HG03064 (cell line): Measurements from ENCODE around the gene PRPF31.

Experiments used
- ATAC-seq: cut with Tn5 transposase; IDR thresholded peaks from one replicate; pipeline ENCODE4 v1.9.1; 2021; ENCODE audit warnings: low read depth; ENCODE audit not compliant: unreplicated experiment

Gene PRPF31

DNA sequence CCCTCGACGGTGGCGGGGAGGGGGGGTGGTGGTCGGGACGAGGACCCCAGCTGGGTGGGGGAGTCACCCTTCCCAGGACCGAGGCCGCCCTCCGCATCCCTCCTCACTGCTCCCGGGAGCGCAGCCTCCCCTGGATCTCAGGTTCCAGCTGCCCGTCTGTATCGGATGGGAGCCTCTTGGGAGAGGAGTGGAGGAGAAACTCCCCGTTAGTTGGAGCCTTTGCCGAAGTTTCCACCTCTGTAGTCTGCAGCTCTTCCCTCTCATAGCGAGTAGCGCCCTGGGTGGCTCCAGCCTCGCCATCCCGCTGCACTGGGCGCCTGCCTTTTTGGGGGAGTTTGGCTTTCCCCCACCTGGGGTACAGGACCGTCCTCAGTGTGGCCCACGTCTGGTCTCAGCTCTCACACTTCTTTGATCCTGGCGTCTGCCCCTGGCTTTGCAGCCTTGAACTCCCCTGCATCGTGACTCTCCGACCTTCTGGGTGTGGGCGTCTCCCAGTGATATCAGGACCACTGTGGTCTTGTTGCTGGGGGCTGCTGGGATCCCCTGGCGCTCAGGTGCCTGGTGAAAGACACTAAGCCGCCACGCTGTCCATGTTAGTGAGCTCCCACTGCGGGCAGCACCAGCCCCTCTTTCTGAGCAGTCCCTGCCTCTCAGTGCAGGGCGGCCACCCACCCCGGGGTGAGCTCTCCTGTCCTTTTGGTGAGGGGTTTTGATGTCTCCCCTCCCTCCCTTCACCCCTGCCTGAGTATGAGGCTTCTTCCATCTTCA lies 23.1 kb downstream of the PRPF31 start:
- ATAC-seq, result no peak

DNA sequence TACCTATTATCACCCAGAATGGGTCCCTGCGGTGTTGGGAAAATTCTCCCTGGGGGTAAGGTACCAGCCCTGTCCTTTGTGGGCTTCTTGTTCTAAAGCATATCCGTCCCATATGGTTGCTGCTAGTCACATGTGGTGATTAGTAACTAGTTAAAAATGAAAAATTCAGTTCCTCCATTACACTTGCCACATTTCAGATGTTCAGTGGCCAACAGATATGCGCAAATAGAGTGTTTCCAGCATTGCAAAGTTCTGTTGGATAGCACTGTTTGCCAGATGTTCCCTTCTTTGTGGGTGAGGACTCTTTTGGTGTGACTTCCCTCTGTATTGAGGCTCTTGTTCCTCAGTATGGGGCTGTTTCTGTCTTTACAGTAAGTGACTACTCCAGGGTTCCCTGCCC lies 25.8 kb downstream of the PRPF31 start:
- ATAC-seq, result no peak

DNA sequence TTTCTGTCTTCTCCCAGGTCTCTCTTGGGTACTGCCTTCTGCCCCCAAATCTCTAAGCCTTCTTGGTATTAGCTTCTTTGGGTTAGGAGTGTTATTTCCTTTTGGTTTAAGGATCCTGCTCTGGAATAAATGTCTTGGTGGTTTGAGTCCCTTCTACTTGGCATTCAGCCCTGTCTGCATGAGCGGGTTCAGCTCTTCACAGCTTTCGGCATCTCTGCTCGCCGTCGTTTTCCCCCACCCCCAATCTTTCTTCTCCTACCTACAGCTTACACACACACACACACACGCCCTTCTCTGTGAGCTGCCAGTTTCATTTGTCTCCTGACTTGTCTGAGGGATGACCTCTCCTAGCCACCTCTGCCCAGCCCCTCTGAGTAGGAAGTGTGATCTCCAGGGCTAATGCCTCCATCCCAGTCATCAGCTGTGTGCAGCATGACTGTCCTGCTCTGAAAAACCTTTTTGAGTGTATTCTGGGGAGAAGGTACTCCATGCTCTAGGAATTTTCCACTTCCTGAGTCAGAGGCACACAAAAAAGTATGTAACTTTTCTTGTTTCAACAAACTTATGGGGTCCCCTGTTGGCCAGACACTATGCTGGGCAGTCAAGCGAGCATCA lies 26.7 kb downstream of the PRPF31 start:
- no peak for ATAC-seq

DNA sequence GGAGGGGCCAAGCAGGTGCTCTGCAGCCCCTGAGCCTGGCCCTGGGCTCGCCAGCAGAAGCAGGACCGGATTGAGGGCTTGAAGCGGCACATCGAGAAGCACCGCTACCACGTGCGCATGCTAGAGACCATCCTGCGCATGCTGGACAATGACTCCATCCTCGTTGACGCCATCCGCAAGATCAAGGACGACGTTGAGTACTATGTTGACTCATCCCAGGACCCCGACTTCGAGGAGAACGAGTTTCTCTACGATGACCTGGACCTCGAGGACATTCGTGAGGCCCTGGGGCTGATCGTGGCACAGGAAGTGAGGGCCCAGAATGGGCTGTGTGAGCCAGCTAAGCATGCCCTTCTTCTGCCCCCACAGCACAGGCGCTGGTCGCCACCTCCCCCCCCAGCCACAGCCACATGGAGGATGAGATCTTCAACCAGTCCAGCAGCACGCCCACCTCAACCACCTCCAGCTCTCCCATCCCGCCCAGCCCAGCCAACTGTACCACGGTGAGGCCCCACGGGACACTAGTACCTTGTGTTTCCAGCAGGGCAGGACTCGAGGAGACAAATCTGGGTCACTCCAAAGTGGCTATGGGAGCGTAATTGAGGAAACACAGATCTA lies 30.1 kb downstream of the PRPF31 start:
- ATAC-seq, result no peak

DNA sequence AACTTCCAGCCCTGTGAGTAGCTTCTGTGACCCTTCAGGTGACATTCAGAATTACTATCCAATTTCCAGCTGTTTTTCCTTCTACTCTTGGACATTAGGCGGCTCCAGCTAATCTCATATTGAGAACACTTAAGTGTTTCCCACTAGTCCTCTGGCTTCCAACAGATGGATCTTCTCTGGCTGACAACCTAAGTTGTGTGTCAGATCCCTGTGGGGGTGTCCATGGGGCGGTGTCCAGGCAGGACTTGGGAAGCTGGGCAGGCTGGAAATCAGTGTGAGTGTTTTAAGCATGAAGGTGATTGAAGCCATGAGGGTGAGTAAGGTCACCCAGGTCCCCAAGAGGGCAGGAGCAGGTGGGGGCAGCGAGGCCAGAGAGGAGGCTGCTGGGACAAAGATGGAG lies 32.1 kb downstream of the PRPF31 start:
- ATAC-seq, result no peak

DNA sequence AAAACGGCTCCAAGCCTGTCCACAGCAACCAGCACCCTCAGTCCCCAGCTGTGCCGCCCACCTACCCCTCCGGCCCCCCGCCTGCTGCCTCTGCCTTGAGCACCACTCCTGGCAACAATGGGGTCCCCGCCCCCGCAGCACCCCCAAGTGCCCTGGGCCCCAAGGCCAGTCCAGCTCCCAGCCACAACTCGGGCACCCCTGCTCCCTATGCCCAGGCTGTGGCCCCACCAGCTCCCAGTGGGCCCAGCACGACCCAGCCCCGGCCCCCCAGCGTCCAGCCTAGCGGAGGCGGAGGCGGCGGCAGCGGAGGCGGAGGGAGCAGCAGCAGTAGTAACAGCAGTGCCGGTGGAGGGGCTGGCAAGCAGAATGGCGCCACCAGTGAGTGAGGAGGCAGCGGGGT lies 32.6 kb downstream of the PRPF31 start:
- ATAC-seq, result no peak

DNA sequence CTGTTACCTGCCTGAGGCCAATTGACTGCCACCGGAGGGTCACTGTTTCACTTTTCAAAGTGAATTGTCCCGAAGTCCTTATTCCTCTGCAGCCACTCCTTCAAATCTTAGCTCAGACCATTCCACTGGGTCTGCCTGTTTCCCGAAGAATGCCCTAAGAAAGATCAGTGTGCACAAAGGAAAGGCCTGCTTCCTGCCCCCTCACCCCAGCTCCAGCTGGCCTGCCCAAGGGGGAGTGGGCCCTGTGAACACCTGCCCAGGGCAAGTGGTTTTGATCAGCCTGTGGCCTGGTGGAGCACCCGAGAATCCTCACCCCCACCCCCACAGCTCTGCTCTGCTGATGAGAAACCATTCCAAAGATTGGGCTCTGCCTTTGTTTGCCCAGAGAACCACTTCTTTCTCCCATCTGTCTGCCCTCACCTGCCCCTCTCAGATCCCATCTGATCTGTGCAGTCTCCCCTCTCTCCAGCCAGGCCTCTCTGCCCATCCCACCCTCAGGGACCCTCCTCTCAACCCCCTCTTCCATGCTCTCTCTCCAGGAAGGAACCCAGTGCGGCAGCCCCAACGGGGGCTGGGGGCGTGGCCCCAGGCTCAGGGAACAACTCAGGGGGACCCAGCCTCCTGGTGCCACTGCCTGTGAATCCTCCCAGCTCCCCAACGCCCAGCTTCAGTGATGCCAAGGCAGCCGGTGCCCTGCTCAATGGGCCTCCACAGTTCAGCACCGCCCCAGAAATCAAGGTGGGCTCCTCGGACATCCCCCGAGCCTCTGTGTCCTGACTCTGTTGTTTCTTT lies 33.7 kb downstream of the PRPF31 start:
- ATAC-seq, result no peak

DNA sequence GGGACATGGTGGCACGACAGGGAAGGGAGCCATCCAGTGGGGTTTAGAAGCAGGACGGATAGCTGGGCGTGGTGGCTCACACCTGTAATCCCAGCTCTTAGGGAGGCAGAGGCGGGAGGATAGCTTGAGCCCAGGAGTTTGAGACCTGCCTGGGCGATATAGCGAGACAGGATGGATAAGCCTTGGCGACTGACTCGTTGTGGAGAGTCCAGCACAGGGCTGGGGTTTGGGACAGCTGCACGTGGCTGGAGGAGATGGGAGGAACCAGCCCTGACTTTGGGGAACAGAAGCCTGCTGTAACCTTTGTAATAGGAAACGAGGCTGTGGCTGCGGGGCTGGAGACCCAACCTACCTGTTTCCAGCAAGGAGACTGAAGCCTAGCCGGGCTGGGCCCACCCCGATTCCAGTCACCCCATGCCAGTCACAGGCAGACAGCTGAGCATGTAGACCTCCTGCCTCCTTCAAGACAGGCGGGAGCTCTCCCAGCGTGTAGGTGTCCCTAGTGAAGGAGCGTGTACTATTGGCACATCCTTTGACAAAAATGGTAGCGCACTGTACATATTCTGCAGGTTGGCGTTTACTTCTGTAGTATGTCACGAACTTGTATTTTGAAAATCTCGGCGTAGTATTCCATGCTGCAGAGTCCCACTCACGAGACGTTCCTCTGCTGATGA lies 35.9 kb downstream of the PRPF31 start:
- ATAC-seq, result no peak

DNA sequence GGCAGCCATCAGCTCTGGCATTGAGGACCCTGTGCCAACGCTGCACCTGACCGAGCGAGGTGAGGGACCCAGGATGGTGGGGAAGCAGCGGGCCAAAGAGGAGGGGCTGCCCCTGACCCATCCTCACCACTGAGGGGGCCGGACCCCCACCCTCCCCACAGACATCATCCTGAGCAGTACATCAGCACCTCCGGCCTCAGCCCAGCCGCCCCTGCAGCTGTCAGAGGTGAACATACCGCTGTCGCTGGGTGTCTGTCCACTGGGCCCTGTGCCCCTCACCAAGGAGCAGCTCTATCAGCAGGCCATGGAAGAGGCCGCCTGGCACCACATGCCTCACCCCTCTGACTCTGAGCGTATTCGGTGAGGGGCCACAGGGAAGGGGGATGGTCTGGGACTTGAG lies 36.7 kb downstream of the PRPF31 start:
- no peak for ATAC-seq

DNA sequence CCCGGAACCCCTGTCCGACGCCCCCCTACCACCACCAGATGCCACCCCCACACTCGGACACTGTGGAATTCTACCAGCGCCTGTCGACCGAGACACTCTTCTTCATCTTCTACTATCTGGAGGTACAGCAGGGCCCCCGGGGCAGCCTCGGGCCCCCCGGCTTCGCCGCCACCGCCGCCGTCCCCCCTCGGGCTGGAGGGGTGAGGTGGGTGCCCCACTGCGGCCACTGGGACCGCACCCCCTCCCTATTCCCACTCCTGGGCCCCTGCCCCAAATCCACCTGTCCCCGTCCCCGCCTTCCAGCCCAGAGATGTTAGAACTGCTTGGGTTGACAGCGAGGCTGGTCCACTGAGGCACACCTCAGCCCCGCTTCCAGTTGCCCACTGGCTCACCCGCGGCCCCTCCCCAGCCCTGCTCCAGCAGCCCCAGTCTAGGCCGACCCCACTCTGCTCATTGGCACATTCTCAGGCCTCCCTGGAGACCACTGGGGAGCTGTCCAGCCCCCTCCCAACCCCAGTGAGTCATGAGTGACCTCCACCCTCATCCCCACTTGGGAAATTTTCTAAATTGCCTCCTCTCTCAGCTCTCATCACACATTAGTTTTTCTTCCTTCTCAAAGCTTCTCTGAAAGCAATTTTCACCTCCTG lies 37.4 kb downstream of the PRPF31 start:
- ATAC-seq, result no peak

DNA sequence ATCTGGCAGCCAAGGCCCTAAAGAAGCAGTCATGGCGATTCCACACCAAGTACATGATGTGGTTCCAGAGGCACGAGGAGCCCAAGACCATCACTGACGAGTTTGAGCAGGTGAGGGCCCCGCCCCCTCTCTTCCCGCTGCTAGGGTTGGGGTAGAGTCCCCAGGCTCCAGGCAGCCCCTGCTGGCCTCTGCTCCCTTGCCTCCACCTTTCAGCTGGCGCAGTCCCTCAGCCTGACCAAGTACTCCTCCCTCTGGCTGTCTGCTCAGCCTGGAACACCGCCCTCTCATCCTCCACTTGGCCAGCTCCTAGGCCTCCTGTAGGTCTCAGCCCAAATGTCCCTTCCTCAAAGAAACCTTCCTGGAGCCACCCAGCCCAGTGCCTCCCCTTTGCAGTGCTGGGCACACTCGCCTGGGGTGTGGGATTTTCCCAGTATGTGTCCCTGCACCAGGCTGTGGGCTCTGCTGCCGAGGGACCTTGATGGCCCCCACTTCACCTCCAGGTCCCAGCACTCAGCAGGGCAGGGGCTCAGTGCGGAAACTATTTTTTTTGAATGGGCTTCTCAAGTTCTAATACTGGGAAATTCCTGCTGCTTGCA lies 38.3 kb downstream of the PRPF31 start:
- ATAC-seq, result no peak

DNA sequence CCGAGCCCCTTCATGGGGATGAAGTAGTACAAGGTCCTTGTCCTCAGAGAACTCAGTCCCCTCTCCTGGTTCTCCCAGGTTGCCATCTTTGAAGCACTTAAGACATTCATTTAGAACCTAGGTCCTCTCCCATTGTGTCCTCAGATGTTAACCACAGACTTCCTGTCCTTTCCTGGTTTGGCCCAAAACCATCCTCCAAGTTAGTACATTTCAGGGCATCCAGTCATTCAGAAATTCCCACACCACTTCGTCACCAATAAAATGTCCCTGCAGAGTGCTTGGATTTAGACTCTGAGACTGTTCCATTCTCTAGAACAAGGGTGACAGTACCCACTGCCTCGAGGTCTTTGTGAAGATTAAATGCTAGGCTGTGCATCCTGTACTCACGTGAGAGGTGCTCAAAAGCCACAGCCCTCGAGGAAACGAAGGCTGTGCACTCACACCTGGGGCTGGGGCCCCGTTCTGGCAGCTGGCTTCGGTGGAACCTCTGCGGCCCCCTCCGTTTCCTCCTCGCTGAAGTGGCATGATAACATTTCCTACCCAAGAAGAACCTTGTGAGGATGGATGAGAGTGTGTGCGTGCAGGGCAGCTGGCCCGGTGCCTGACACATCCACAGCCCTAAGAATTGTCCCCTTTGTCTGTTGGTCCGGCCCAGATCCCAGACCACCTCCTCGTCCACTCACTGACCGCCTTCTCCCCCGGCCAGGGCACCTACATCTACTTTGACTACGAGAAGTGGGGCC lies 39.2 kb downstream of the PRPF31 start:
- no peak for ATAC-seq

DNA sequence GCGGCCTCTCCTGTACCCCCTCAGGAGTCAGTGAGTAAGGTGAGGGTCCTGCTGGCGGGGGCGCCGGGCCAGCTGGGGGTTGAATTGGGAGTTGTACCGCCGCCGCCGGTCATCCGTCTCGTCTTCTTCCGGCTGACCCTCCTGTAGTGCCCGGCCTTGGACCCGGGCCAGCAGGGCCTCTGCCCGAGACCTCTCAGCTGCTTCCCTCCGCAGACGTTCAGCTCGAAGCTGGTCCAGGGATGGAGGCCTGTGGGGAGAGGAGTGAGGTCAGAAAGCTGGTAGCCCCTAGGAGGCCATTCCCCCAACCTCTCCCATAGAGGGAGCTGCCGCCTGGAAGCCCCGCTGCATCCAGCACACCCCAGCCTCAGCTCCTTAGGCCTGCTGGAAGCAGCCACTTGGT lies 40.1 kb downstream of the PRPF31 start:
- no peak for ATAC-seq

DNA sequence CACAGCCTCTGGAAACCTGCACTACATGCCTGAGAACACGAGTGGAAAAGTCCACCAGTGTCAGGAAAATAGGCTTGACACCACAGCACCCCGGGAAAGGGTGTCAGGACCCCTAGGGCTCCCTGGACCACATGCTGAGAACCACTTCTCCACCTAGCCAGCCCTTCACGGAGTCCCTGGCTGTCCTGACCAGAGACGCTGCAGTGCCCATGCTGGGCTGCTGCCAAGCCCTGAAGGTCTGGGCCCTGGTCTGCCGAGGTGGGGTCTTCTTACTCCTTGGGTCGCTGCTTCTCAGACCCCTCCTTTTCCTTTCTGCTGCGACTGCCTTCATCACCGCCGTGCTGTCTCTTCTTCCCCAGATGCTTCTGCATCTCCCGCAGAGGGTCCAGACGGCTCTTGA lies 40.9 kb downstream of the PRPF31 start:
- ATAC-seq, result no peak

DNA sequence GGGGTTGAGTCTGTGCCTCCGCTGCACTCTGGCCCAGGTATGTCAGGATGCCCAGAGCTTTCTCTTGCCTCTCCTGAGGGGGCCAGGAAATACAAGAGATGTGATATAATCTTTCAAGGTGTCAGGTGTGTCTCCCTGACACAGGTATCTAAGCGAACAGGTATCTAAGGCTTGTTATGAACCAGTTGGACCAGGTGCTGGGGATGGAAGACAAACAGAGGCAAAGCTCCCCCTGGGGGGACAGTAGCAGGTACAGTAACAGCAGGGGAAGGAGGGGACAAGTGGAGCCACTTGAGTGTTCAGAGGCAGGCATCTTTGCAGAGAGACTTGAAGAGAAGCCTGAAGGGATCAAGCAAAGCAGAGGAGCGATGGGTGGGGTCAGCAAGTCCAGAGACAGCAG lies 41.4 kb downstream of the PRPF31 start:
- ATAC-seq, result no peak

DNA sequence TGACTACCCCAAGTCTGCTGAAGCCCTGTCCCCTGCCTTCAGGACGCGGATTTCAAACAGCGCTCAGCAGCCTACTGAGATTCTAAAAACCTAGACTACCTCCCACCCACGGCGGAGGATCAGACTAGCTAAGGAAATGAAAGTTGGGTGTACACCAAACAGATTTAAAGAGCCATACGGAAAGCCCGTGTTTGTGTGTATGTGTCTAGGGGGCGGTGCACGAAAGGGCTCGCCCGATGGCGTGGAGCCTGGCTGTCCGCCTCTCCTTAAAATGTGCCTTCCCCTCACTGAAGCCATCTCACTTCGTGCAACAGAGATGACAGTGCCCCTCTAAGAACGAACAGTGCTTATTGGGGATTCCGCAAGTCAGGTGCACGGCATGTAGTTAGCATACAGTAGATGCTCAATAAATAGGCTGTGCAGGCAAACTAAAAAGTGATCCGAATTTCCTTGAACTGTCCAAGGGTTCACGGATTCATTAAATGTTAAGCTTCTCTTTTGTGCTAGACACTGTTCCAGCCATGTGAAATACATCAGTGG lies 43.3 kb downstream of the PRPF31 start:
- ATAC-seq, result no peak

DNA sequence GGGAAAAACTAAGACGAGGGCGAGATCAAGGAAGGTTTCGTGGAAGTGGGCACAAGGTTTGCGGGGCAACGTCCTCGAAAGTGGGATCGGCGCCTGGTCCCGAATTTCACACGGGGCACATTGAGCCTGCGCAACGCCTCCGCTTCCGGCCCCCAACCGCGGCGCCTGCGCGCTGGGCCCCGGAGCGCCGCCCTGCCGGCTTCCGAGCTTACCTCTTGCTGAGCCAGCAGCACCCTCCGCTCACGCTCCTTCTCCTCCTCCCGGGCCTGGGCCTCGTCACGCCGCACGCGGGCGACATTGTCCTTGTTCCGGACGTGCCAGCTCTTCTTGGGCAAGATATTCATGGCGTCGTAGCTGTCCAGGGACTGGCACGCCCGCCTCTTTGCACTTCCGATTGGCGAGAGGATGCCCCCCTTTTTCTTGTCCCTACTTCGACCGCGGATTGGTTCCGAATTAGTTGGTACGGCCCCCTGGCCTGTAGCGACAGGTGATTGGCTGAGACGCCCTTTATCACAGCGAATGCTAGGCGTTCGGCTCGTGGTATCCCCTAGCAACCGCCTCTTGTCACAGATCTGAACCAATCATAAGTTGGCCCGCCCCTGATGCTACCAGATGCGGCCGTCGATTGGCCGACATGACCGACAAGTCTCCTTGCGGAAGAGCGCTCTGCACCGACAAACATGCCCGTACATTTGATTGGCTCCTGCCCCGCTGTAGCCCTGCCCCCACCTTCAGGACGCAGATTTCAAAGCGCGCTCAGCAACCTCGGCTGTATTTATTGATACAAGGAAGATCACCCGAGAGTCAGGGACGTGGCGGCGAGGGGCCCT lies 44.0 kb downstream of the PRPF31 start, which contains the start of gene LENG1:
LENG1 (minus strand) TSS at position 370 of the 830 bp plus-strand sequence; CDS start at position 344, 26 bp downstream.
- peak; percentile 79 for ATAC-seq
